GM12872 (cell line): Measurements from ENCODE around the gene TRIO.

Source experiments
- CTCF ChIP-seq: IDR thresholded peaks from 3 replicates; pipeline ENCODE4 v1.5.1; 2011; ENCODE audit warnings: low read depth, mild to moderate bottlenecking, low read length, moderate library complexity; ENCODE audit not compliant: insufficient read depth

The TRIO gene

GRCh38 chr5:14424011-14424685, 281.0 kb downstream of the TRIO start:
- TF ChIP-seq CTCF, result no peak

- no peak for TF ChIP-seq CTCF
These were observed 282.4 kb downstream of the TRIO start for GRCh38 chr5:14425559-14425958.

- no peak for TF ChIP-seq CTCF
These were observed 283.4 kb downstream of the TRIO start for GRCh38 chr5:14426521-14426920.

GRCh38 chr5:14428302-14429081, 285.4 kb downstream of the TRIO start:
- no peak for TF ChIP-seq CTCF

- no peak for TF ChIP-seq CTCF
These were observed 286.2 kb downstream of the TRIO start for GRCh38 chr5:14429101-14430050.

GRCh38 chr5:14431534-14431933, 288.4 kb downstream of the TRIO start:
- no peak for TF ChIP-seq CTCF

GRCh38 chr5:14432931-14433589, 289.9 kb downstream of the TRIO start:
- no peak for TF ChIP-seq CTCF
